ENCODE data around the gene LZTFL1. TPM values are rescaled to one million over a fixed set of nuclear protein-coding genes. Genes with fewer than 3 reads are reported as not detected.

LZTFL1 gene
- total RNA-seq, 1 experiment from 2014 or later: 10.6 TPM

DNA sequence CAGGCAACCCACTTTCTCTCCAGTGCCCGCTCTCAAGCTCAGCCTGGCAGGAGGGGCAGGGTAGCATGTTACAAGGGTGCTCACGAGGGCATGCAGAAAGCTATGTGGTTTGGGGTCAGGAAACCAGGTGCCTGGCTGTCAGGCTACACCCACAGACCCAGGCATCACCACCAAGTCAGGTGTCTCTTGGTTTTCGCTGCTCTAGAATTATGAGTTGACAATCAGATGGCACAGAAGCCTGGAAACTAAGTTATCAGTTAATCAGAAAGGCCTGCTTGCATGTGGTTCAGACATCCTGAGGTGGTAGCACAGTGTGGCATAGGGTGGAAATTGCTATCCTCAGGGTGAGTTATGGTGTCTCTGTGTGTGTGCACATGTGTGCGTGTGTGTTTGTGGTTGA, 28.2 kb upstream of the LZTFL1 start:
- BruUV-seq (replicated peaks): no TSS peak
- TF ChIP-seq, protein P1, sequence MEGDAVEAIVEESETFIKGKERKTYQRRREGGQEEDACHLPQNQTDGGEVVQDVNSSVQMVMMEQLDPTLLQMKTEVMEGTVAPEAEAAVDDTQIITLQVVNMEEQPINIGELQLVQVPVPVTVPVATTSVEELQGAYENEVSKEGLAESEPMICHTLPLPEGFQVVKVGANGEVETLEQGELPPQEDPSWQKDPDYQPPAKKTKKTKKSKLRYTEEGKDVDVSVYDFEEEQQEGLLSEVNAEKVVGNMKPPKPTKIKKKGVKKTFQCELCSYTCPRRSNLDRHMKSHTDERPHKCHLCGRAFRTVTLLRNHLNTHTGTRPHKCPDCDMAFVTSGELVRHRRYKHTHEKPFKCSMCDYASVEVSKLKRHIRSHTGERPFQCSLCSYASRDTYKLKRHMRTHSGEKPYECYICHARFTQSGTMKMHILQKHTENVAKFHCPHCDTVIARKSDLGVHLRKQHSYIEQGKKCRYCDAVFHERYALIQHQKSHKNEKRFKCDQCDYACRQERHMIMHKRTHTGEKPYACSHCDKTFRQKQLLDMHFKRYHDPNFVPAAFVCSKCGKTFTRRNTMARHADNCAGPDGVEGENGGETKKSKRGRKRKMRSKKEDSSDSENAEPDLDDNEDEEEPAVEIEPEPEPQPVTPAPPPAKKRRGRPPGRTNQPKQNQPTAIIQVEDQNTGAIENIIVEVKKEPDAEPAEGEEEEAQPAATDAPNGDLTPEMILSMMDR (conservative IDR thresholded peaks at IDR 0.05; ENCODE audit: low read depth, low read length): no peak
- TF ChIP-seq EZH2 (IDR thresholded peaks at IDR 0.05; ENCODE audit: borderline replicate concordance, low read depth, low read length, poor library complexity, severe bottlenecking): no peak
- no peak overlapping the region for H3K27ac ChIP-seq (ENCODE audit: low read depth, low read length, poor library complexity, severe bottlenecking)
- no peaks in the 10 kb centered on the region for H3K4me1 ChIP-seq (ENCODE audit: insufficient read depth, low read length, poor library complexity, severe bottlenecking)
- intact Hi-C loops (cut with micrococcal nuclease; ENCODE audit: unreplicated experiment): no loop called here
- no peaks in the 10 kb centered on the region for H3K36me3 ChIP-seq (ENCODE audit: insufficient read depth, low read length, poor library complexity, severe bottlenecking)
- POLR2A ChIA-PET (ENCODE audit: low non-redundant PET): no interaction called here
- DNase-seq (ENCODE audit: low spot score): no peak
- CTCF ChIA-PET: no interaction called here
- no peaks in the 10 kb centered on the region for H3K27me3 ChIP-seq (replicated peaks; ENCODE audit: insufficient read depth, low read depth, low read length, poor library complexity)
- H3K4me3 ChIP-seq (ENCODE audit: low read depth, low read length, poor library complexity, severe bottlenecking): no peak overlapping the region
- no peaks in the 10 kb centered on the region for H3K9me3 ChIP-seq (ENCODE audit: low read depth, low read length, poor library complexity, severe bottlenecking)

DNA sequence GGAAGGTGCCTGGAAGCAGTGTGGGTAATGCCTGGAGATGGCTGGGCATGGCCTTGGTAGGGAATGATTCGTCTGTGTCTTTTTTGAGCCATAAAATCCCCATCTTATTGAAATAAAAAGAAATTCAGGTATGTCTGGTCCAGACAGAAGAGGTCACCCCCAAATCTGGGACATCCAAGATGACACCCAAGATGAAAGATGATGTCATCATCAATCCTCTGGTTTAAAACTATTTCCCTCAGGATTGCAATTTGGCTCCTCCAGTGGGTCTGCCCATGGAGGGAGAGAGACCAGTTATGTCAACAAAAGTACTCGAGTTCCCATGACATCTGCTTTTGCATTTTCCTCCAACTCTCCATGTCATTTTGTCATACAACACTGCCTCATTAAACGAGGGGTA, 27.7 kb upstream of the LZTFL1 start:
- H3K27ac ChIP-seq (ENCODE audit: low read depth, low read length, poor library complexity, severe bottlenecking): no peak overlapping the region
- H3K4me1 ChIP-seq (ENCODE audit: insufficient read depth, low read length, poor library complexity, severe bottlenecking): no peaks in the 10 kb centered on the region
- H3K27me3 ChIP-seq (replicated peaks; ENCODE audit: insufficient read depth, low read depth, low read length, poor library complexity): no peaks in the 10 kb centered on the region
- BruUV-seq (replicated peaks): no TSS peak
- no peak for DNase-seq (ENCODE audit: low spot score)
- intact Hi-C loops (cut with micrococcal nuclease; ENCODE audit: unreplicated experiment): no loop called here
- no peaks in the 10 kb centered on the region for H3K36me3 ChIP-seq (ENCODE audit: insufficient read depth, low read length, poor library complexity, severe bottlenecking)
- ChIA-PET POLR2A (ENCODE audit: low non-redundant PET) (no interaction called here), CTCF (no interaction called here)
- no peaks in the 10 kb centered on the region for H3K9me3 ChIP-seq (ENCODE audit: low read depth, low read length, poor library complexity, severe bottlenecking)
- no peak overlapping the region for H3K4me3 ChIP-seq (ENCODE audit: low read depth, low read length, poor library complexity, severe bottlenecking)
- TF ChIP-seq, protein P1 (conservative IDR thresholded peaks at IDR 0.05; ENCODE audit: low read depth, low read length): no peak

DNA sequence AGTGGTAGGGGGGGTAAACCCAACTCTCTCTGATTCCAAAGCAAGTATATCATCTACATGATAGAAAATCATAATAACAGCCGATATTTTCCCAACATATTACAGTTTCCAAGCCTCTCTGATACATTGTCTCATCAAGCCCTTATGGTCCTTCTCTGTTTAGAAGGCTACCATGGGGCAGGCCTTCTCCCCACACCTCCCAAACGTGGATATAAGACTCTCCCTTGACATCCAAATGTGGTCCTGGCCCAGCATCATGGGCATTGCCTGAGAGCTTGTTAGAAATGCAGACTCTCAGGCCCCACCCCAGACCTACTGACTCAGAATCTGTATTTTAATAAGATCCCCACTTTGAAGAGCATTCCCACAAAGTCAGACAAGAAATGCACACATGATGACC, 26.7 kb upstream of the LZTFL1 start:
- POLR2A ChIA-PET (ENCODE audit: low non-redundant PET): no interaction called here
- Histone ChIP-seq H3K27me3 (replicated peaks; ENCODE audit: insufficient read depth, low read depth, low read length, poor library complexity) (no peaks in the 10 kb centered on the region), H3K4me1 (ENCODE audit: insufficient read depth, low read length, poor library complexity, severe bottlenecking) (no peaks in the 10 kb centered on the region), H3K9me3 (ENCODE audit: low read depth, low read length, poor library complexity, severe bottlenecking) (no peaks in the 10 kb centered on the region), H3K4me3 (ENCODE audit: low read depth, low read length, poor library complexity, severe bottlenecking) (no peak overlapping the region), H3K36me3 (ENCODE audit: insufficient read depth, low read length, poor library complexity, severe bottlenecking) (no peaks in the 10 kb centered on the region), H3K27ac (ENCODE audit: low read depth, low read length, poor library complexity, severe bottlenecking) (no peak overlapping the region)
- CTCF ChIA-PET: no interaction called here
- no peak for TF ChIP-seq EZH2 (IDR thresholded peaks at IDR 0.05; ENCODE audit: borderline replicate concordance, low read depth, low read length, poor library complexity, severe bottlenecking)
- no peak for DNase-seq (ENCODE audit: low spot score)
- intact Hi-C loops (cut with micrococcal nuclease; ENCODE audit: unreplicated experiment): no loop called here
- BruUV-seq (replicated peaks): no TSS peak

DNA sequence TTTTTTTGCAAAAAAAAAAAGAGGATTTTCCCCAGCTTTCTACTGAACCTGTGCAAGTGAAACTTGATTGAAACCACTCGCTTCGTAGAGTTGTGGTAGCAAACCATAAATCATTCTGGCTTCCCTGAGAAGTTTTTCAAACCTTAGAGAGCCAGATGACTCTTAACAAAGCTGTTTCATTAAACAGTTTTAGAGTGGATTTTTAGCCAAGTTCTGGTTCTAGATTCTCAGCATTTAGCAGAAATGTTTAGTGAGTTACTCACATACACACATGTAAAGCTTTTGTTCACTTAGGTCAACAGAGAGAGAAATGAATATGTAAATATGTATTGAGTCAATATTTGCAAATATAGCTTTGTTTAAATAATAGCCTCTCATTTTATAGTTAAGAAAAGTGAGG, 26.3 kb upstream of the LZTFL1 start:
- Histone ChIP-seq H3K27ac (ENCODE audit: low read depth, low read length, poor library complexity, severe bottlenecking) (no peak overlapping the region), H3K4me3 (ENCODE audit: low read depth, low read length, poor library complexity, severe bottlenecking) (no peak overlapping the region), H3K9me3 (ENCODE audit: low read depth, low read length, poor library complexity, severe bottlenecking) (no peaks in the 10 kb centered on the region), H3K36me3 (ENCODE audit: insufficient read depth, low read length, poor library complexity, severe bottlenecking) (no peaks in the 10 kb centered on the region), H3K27me3 (replicated peaks; ENCODE audit: insufficient read depth, low read depth, low read length, poor library complexity) (no peaks in the 10 kb centered on the region), H3K4me1 (ENCODE audit: insufficient read depth, low read length, poor library complexity, severe bottlenecking) (no peaks in the 10 kb centered on the region)
- DNase-seq (ENCODE audit: low spot score): no peak
- BruUV-seq (replicated peaks): no TSS peak
- POLR2A ChIA-PET (ENCODE audit: low non-redundant PET): no interaction called here
- intact Hi-C loops (cut with micrococcal nuclease; ENCODE audit: unreplicated experiment): no loop called here
- TF ChIP-seq EZH2 (IDR thresholded peaks at IDR 0.05; ENCODE audit: borderline replicate concordance, low read depth, low read length, poor library complexity, severe bottlenecking): no peak
- TF ChIP-seq, protein P1 (conservative IDR thresholded peaks at IDR 0.05; ENCODE audit: low read depth, low read length): no peak
- CTCF ChIA-PET: no interaction called here
